HG03196 (cell line): ENCODE measurements around the gene ARHGAP26.

Source experiments
- ATAC-seq: cut with Tn5 transposase; IDR thresholded peaks from one replicate; pipeline ENCODE4 v1.9.1; 2021; ENCODE audit not compliant: unreplicated experiment

The ARHGAP26 gene

DNA sequence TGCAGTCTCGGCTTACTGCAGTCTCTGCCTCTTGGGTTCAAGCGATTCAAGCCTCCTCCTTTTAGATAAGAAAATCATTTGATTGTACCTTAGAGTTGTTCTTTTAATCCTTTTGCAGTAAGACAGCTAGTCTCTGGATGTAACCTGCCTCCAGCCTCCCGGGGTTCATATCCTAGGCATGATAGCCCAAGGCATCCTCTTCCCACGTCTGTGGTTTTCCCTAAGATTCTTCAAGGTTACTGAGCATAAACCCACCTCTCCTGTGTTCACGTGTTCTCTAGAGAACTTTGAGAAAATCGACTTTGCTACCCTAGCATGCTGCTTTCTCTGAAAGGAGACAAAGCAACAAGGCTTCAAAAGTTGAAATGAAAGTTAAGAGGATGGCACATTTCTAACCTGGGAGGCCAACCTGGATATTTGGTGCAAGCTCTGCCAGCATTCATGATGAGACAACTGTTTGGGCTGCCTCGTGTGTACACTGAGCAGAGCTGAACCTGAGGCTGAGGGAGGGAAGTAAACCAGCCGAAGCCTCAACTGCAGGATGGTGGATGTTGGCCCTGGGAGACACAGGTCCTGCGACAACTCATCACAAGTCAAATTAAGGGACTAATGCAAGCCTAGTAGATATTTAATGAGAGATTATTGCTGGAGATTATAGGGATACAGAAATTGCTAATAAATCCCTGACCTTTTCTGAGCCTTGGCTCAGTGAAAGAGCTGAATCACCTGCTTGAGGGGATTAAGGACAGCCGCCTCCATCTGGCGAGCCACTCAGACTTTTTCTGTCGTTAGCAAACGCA is 261.8 kb downstream of the ARHGAP26 start:
- ATAC-seq: no peak

DNA sequence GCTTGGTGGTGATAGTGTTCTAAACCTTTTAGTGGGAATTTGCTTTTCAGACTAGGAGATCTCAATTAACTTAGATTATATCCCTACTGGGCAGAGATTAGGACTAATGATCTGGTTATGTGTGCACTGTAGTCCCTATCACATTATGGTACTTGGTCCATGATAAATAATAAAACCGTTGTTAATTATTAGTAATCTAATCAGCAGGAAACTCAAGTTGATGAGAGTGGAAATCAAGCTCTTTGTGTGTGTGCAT is 262.3 kb downstream of the ARHGAP26 start:
- no peak for ATAC-seq

- ATAC-seq: no peak
Measured at GRCh38 chr5:143033535-143034250, 263.5 kb downstream of the ARHGAP26 start.

- peak; percentile 47 for ATAC-seq
Measured at GRCh38 chr5:143036146-143036927, 266.2 kb downstream of the ARHGAP26 start.

GRCh38 chr5:143037071-143037470 is 266.9 kb downstream of the ARHGAP26 start:
- no peak for ATAC-seq

DNA sequence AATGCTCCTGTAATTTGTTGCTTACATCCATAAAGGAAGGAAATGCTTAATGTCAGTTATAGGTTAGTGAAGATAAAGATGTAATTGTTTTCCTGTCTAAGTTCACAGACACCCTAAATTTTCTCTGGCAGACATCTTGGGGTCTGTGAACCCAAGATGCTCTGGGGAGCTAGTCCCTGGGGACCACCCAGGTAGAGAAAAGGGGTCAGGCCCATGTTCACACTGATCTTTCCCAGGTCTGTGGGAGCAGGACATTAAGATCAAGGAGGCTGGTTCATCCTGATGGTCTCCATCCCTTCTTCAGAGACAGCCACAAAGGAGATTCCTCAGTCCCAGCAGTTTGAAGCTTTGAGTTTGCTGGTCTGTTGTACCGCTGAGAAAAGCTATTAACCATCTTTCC is 267.5 kb downstream of the ARHGAP26 start:
- ATAC-seq: no peak

DNA sequence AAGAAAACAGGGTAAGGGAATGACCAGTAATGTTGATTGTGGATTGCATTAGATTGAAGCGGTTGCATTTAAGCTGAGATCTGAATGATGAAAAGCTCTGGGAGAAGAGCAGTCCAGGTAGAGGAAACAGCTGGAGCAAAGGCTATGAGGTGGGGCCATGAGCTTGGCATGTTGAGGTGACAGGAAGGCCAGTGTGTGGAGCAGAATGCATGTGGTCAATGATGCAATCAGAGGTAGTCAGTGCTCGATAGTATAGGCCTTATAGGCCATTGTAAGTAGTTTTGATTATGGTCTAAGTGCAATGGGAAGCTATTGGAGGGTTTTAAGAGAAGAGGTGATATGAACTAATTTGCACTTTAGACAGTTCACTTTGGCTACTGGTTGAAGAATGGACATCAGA is 270.4 kb downstream of the ARHGAP26 start:
- no peak for ATAC-seq

- no peak for ATAC-seq
Measured at GRCh38 chr5:143041461-143041860, 271.3 kb downstream of the ARHGAP26 start.

DNA sequence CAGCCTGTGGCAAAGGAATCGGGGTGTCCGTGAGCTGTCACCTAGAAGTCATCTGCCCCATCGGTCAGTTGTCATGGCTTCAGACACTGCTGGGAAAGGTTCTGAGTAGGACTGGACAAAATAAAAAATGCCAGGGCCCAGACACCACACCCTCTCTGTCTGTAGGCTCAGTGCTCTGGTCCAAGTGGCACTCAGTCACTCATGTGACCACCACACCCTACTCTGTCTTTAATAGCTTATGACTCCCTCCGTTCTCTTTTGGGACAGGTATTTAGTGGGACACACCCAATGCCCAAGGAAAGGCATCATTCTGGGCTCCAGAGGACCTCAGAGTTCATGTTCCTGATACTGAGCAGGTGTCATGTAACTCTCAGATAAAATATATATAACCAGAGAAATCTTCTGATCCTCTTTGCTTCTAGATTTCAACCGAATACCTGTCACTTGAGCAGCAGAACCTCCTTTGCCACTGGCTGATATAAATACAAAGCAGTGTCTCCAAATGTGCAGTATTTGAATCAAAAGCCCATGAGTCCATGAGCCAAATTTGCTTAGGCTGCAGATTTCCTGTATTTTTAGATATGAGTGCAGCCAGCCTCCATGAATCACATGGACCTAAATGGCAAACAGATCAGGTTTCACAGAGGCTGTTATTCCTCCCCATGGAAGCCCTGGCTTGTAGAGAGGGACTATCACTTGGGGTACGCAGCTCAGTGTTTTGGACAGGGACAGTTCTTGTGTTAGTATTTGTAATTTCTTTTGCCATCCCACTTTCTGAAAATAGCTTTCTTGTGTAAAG is 272.0 kb downstream of the ARHGAP26 start:
- ATAC-seq: no peak

DNA sequence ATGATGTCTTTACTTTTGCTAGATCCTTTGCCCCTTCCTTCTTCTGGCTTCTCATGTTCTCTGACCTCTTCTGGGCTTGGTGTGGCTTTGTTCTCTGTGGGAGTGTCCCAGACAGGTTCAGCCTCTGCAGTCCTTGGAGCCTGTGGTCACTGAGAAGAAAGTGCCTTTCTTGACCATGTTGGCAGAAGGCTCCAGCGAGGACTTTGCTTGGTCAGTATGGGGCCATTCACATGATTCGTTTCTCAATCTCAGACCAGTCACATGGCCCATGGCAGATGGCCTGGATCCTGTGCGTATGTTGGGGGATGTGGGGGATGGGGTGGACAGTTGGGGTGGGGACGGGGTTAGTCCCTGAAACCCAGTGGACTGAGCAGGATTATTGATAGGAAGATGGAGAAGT is 274.1 kb downstream of the ARHGAP26 start:
- ATAC-seq: no peak

DNA sequence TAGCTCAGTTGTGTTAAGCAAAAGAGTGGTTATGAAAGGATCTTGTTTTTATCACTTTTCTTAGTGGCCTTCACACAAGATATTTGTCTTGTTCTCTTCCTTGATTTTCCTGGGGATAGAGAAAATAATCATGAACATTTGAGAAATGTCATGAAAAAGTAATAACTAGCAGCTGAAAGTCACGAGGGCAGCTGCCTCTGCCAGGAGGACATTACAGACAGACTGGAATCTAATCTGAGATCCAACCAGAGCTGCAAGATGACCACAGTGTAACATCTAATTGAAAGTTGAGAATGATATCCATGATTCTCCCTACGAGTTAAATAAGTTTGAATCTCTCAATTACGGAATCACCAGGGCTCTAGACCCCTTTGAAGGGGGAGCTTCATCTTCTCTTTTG is 274.9 kb downstream of the ARHGAP26 start:
- ATAC-seq: no peak

DNA sequence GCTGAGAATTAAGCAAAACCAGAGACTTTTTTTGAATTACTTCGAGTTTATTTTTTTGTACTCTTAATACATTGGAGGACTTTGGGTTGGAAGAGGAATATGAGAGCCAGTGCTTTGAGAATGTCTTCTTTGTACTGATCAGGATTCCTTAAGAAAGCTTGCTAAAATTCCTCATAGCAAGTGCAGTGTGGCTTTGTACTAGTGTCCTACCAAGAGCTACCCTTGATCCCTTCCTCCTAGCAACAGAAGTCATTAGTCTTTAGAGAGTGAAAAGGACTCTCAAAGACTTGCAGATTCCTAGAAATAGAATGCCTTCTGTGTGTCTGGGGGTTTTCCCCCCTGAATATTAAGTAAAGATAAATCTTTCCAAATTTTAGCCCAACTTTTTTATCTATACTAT is 276.1 kb downstream of the ARHGAP26 start:
- no peak for ATAC-seq

GRCh38 chr5:143047091-143047490 is 276.9 kb downstream of the ARHGAP26 start:
- no peak for ATAC-seq

- no peak for ATAC-seq
Measured at GRCh38 chr5:143050183-143050582, 280.0 kb downstream of the ARHGAP26 start.

DNA sequence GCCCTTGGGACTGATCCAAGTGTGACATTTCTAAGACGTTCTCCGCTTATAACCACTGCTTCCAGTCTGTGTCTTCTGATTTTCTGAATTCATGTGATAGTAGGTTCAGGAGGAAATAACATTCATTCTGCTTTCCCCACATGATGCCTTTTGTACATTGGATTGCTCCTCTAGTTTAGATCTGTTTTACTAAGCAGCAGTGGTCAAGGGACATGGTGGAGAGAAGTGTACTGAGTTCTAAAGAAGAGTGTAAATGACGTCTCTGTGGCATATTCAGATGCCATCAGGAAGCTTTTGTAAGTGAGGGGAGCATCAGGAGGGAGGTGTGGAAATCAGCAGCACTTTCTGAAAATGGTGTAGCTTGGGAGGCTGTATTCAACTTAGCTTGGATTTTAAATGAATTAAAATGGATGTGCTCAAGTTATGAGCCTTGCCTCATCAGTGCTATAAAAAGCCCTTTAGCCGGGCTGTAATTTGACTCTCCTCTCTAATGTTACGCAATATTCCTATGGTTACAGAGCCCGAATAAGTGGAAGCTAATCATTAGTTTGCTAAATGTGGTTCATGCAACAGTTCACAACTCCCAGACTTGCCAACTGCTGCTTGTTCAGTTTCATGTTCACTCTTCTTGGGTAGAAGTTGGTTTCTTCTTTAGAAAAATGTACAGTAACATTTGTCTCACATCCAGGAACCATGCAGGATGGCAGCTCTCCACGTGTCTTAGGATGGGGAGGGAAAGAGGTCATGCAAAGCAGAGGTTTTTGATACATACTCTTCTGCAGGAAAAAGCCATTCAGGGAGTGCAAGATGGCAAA is 281.3 kb downstream of the ARHGAP26 start:
- peak; percentile 30 for ATAC-seq

- ATAC-seq: no peak
Measured at GRCh38 chr5:143052967-143053682, 282.9 kb downstream of the ARHGAP26 start.

DNA sequence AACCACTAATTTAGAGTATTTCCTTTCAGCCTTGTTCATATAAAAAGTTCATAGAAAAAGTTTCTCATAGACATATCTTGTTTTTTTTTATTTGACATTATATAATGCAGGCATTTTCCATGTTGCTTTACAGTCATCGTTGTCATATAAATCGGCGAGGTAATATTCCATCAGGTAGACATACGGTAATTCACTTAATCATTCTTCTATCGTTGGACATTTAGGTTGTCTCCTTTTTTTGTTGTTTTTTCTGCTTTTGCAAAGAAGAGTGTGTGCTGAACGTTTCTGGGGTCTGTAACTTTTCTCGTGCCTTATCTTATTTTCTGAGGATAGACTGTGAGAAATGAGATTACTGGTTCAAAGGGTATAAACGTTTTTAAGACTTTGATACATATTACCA is 283.6 kb downstream of the ARHGAP26 start:
- no peak for ATAC-seq

DNA sequence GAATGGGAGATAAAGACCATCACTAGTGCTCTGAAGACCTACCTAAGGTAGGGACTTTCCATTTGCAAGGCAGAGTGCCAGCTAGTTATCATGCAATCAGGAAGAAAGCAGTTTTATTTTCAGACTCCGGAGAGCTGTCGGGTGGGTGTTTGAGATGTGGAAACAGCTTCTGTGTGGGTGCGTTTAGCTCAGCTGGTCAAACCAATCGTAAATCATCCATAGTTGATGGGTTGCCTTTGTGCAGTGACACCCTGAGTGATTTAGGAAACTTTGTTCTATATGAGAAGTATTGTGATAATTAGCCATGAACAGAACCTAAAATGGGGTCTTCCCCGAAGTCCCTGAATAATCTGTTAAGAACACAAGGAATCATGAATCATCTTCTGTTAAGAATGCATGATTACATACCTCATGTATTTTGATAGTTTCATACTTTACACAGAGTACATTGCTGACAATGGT is 284.3 kb downstream of the ARHGAP26 start:
- ATAC-seq: peak; percentile 48

GRCh38 chr5:143055596-143056338 is 285.6 kb downstream of the ARHGAP26 start:
- ATAC-seq: no peak
